Neural cell (in vitro differentiated cells): ENCODE measurements around the gene CSMD2. TPM values are rescaled to one million over a fixed set of nuclear protein-coding genes. Genes with fewer than 3 reads are reported as not detected.

Experiments
- H2AFZ ChIP-seq: fragments of 200-600, 300-800 bp; sonication (generic), shearing (Covaris generic); 2 replicates; pipeline ENCODE4 v1.6.0; 2014; ENCODE audit warnings: low read depth, mild to moderate bottlenecking, antibody characterized with exemption, low read length, moderate library complexity
- H3F3A ChIP-seq: fragments of 200-600 bp; shearing (Covaris generic); 2 replicates; pipeline ENCODE4 v1.6.1; 2016; ENCODE audit warnings: mild to moderate bottlenecking, moderate library complexity, mixed read lengths, antibody characterized with exemption, low read length; ENCODE audit not compliant: insufficient read depth, poor library complexity, severe bottlenecking
- H3K27ac ChIP-seq: fragments of 200-600, 300-800 bp; sonication (generic), shearing (Covaris generic); 2 replicates; pipeline ENCODE4 v1.5.1; 2014; ENCODE audit warnings: mild to moderate bottlenecking, low read length, moderate library complexity
- H3K27me3 ChIP-seq: fragments of 300-800, 200-600 bp; sonication (generic), shearing (Covaris generic); 2 replicates; pipeline ENCODE4 v1.6.0; 2014; ENCODE audit warnings: mild to moderate bottlenecking, low read depth, low read length, moderate library complexity; ENCODE audit not compliant: insufficient read depth
- H3K36me3 ChIP-seq: fragments of 300-800, 200-600 bp; sonication (generic), shearing (Covaris generic); 2 replicates; pipeline ENCODE4 v1.5.1; 2014; ENCODE audit warnings: mild to moderate bottlenecking, antibody characterized with exemption, low read length, moderate library complexity; ENCODE audit not compliant: insufficient read depth
- H3K4me2 ChIP-seq: fragments of 300-800, 200-600 bp; sonication (generic), shearing (Covaris generic); 2 replicates; pipeline ENCODE4 v1.6.0; 2014; ENCODE audit warnings: mild to moderate bottlenecking, low read length
- H3K4me3 ChIP-seq: fragments of 300-800, 200-600 bp; sonication (generic), shearing (Covaris generic); 2 replicates; pipeline ENCODE4 v1.5.1; 2014; ENCODE audit warnings: mild to moderate bottlenecking, low read length, moderate library complexity
- H3K79me2 ChIP-seq: fragments of 200-600 bp; shearing (Covaris generic); replicated peaks from 2 replicates; pipeline ENCODE4 v1.6.0; 2014; ENCODE audit warnings: mild to moderate bottlenecking, low read length, moderate library complexity; ENCODE audit not compliant: insufficient read depth
- H3K9ac ChIP-seq: fragments of 300-800, 200-600 bp; sonication (generic), shearing (Covaris generic); 2 replicates; pipeline ENCODE4 v1.6.1; 2016; ENCODE audit warnings: mild to moderate bottlenecking, low read length, mixed read lengths
- H3K9me2 ChIP-seq: fragments of 200-600 bp; shearing (Covaris generic); 2 replicates; pipeline ENCODE4 v1.6.1; 2016; ENCODE audit warnings: mild to moderate bottlenecking, low read length, mixed read lengths; ENCODE audit not compliant: insufficient read depth
- H3K9me3 ChIP-seq: fragments of 200-600, 300-800 bp; sonication (generic), shearing (Covaris generic); 2 replicates; pipeline ENCODE4 v1.6.1; 2016; ENCODE audit warnings: mild to moderate bottlenecking, mixed run types, low read length, moderate library complexity, mixed read lengths
- H4K20me1 ChIP-seq: fragments of 200-600 bp; shearing (Covaris generic); 2 replicates; pipeline ENCODE4 v1.6.1; 2016; ENCODE audit warnings: mild to moderate bottlenecking, mixed run types; ENCODE audit not compliant: insufficient read depth
- CTCF ChIP-seq: fragments of 450-650 bp; IDR thresholded peaks from 2 replicates; pipeline ENCODE4 v1.5.1; 2014; ENCODE audit warnings: antibody characterized with exemption, mild to moderate bottlenecking, moderate library complexity; ENCODE audit not compliant: poor library complexity, severe bottlenecking
- EP300 ChIP-seq: fragments of 450-650 bp; conservative IDR thresholded peaks from 2 replicates; pipeline ENCODE4 v1.6.1; 2014; ENCODE audit warnings: antibody characterized with exemption, mild to moderate bottlenecking, moderate library complexity; ENCODE audit not compliant: poor library complexity, severe bottlenecking
- EZH2 ChIP-seq: fragments of 200-600, 300-800 bp; shearing (Covaris generic), sonication (generic); IDR thresholded peaks from 2 replicates; pipeline ENCODE4 v1.6.1; 2014; ENCODE audit warnings: antibody characterized with exemption, low read length, borderline replicate concordance, mild to moderate bottlenecking; ENCODE audit not compliant: insufficient read depth, poor library complexity, severe bottlenecking
- MXI1 ChIP-seq: fragments of 450-650 bp; conservative IDR thresholded peaks from 2 replicates; pipeline ENCODE4 v1.6.1; 2014; ENCODE audit warnings: antibody characterized with exemption, mild to moderate bottlenecking; ENCODE audit not compliant: poor library complexity, severe bottlenecking
- POLR2AphosphoS5 ChIP-seq: IDR thresholded peaks from 2 replicates; pipeline ENCODE4 v1.6.1; 2012
- RAD21 ChIP-seq: fragments of 450-650 bp; conservative IDR thresholded peaks from 2 replicates; pipeline ENCODE4 v1.6.1; 2014; ENCODE audit warnings: antibody characterized with exemption, mild to moderate bottlenecking, moderate library complexity
- REST ChIP-seq: IDR thresholded peaks from 2 replicates; pipeline ENCODE4 v1.6.1; 2012; ENCODE audit warnings: borderline replicate concordance
- SMC3 ChIP-seq: fragments of 450-650 bp; conservative IDR thresholded peaks from 2 replicates; pipeline ENCODE4 v1.6.1; 2014; ENCODE audit warnings: antibody characterized with exemption, mild to moderate bottlenecking, moderate library complexity; ENCODE audit not compliant: poor library complexity
- TAF1 ChIP-seq: IDR thresholded peaks from 2 replicates; pipeline ENCODE4 v1.6.1; 2012; ENCODE audit warnings: low read depth
- polyA plus RNA-seq: library from polyadenylated mRNA; depleted of rRNA; stranded (reverse); fragments of >200 nt; gene quantifications from 2 replicates; pipeline ENCODE4 v1.2.3, GENCODE V29; 2014

CSMD2 gene
- polyA plus RNA-seq, 1 donor from 2014 or later: 9.6 TPM

GRCh38 chr1:33684396-33685179, 480.4 kb downstream of the CSMD2 start:
- TF ChIP-seq SMC3: no peak
- TF ChIP-seq RAD21: no peak
- no peak for TF ChIP-seq EP300
- TF ChIP-seq MXI1: no peak
- no peak for TF ChIP-seq CTCF
- no peak for TF ChIP-seq REST
- no peak for TF ChIP-seq POLR2AphosphoS5
- TF ChIP-seq EZH2: no peak
- TF ChIP-seq TAF1: no peak
- Histone ChIP-seq H4K20me1 (no peaks in the 10 kb centered on the region), H3K9me3 (no peaks in the 10 kb centered on the region), H3K9me2 (no peaks in the 10 kb centered on the region), H3K9ac (no peak overlapping the region), H3F3A (no peaks in the 10 kb centered on the region), H3K79me2 (no peaks in the 10 kb centered on the region), H3K4me2 (no peak overlapping the region), H3K27me3 (no peaks in the 10 kb centered on the region), H3K27ac (no peak overlapping the region), H3K4me3 (no peak overlapping the region), H3K36me3 (no peaks in the 10 kb centered on the region), H2AFZ (no peak overlapping the region)

GRCh38 chr1:33683913-33684312, 481.1 kb downstream of the CSMD2 start:
- H3F3A ChIP-seq: no peaks in the 10 kb centered on the region
- no peaks in the 10 kb centered on the region for H3K27me3 ChIP-seq
- no peak overlapping the region for H3K4me2 ChIP-seq

More at GRCh38 chr1:33683913-33684312, 481.1 kb downstream of the CSMD2 start:
- H3K4me3 ChIP-seq: no peak overlapping the region
- H4K20me1 ChIP-seq: no peaks in the 10 kb centered on the region
- no peak for TF ChIP-seq MXI1
- TF ChIP-seq RAD21: no peak
- TF ChIP-seq SMC3: no peak
- TF ChIP-seq EZH2: no peak
- TF ChIP-seq TAF1: no peak
- no peak for TF ChIP-seq EP300
- no peak for TF ChIP-seq CTCF
- TF ChIP-seq REST: no peak
- no peak for TF ChIP-seq POLR2AphosphoS5
- H3K9me3 ChIP-seq: no peaks in the 10 kb centered on the region
- H3K79me2 ChIP-seq: no peaks in the 10 kb centered on the region
- H3K27ac ChIP-seq: no peak overlapping the region
- H3K9me2 ChIP-seq: no peaks in the 10 kb centered on the region
- H3K9ac ChIP-seq: no peak overlapping the region
- no peaks in the 10 kb centered on the region for H3K36me3 ChIP-seq
- no peak overlapping the region for H2AFZ ChIP-seq
